ENCODE data around the gene TNXB. TPM values are rescaled to one million over a fixed set of nuclear protein-coding genes. Genes with fewer than 3 reads are reported as not detected.

Gene TNXB
- total and polyA plus RNA-seq, 2 experiments from 2014 or later, result 2.0 to 6.0 TPM

DNA sequence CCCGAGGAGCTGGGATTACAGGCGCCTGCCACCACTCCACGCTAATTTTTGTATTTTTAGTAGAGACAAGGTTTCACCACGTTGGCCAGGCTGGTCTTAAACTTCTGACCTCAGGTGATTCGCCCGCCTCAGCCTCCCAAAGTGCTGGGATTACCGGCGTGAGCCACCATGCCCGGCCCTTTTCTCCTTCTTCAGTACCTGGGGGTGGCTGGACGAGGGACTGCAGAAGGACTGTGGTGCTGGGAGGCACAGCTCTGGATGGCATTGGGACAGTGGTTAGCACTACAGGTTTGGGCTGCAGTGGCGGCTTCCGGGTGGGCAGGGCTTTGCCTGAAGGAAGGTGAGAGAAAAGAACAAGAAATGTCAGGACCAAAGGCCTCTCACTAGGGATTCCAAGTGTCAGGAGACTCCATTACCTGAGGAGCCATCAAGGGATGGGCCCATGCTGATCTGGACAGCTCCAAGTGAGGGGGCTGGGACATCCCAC, 11.5 kb upstream of the TNXB start:
- Histone ChIP-seq H3F3A (replicated peaks; ENCODE audit: low read depth) (peaks cover 4% of the 10 kb centered on the region; the same call in 1 of the 2 replicates), H3K9me2 (ENCODE audit: insufficient read depth) (no peaks in the 10 kb centered on the region), H3K27me3 (ENCODE audit: insufficient read depth) (no peaks in the 10 kb centered on the region), H3K4me1 (ENCODE audit: insufficient read depth) (no peaks in the 10 kb centered on the region), H3K4me2 (no peak overlapping the region), H3K4me3 (no peak overlapping the region), H4K20me1 (replicated peaks; ENCODE audit: insufficient read depth) (no peaks in the 10 kb centered on the region), H2AFZ (no peak overlapping the region), H3K27ac (ENCODE audit: low read depth) (no peak overlapping the region), H3K79me2 (replicated peaks; ENCODE audit: insufficient read depth) (no peaks in the 10 kb centered on the region), H3K36me3 (ENCODE audit: insufficient read depth) (peaks cover 15% of the 10 kb centered on the region)
- ATAC-seq (no peak), DNase-seq (ENCODE audit: low spot score) (no peak)
- TF ChIP-seq CREB1 (CRISPR knock-in tag; IDR thresholded peaks at IDR 0.05; ENCODE audit: low read depth) (no peak), EZH2phosphoT487 (IDR thresholded peaks at IDR 0.05; ENCODE audit: unreplicated experiment) (no peak), EZH2 (IDR thresholded peaks at IDR 0.05; ENCODE audit: low read depth, unreplicated experiment) (no peak), JUNB (IDR thresholded peaks at IDR 0.05; ENCODE audit: unreplicated experiment) (no peak)
- peaks cover 7% of the 10 kb centered on the region for H3K27me3 Mint-ChIP-seq (ENCODE audit: insufficient read depth, low read depth, poor library complexity)
- H3K9me3 Mint-ChIP-seq, result no peaks in the 10 kb centered on the region
- H3K27ac Mint-ChIP-seq, result peak overlapping the region; percentile 59; the same call in 1 of the 2 replicates
- H3K4me3 Mint-ChIP-seq, result no peak overlapping the region
- peaks cover 60% of the 10 kb centered on the region for H3K36me3 Mint-ChIP-seq (ENCODE audit: low read depth)
- H3K4me1 Mint-ChIP-seq, result no peaks in the 10 kb centered on the region

DNA sequence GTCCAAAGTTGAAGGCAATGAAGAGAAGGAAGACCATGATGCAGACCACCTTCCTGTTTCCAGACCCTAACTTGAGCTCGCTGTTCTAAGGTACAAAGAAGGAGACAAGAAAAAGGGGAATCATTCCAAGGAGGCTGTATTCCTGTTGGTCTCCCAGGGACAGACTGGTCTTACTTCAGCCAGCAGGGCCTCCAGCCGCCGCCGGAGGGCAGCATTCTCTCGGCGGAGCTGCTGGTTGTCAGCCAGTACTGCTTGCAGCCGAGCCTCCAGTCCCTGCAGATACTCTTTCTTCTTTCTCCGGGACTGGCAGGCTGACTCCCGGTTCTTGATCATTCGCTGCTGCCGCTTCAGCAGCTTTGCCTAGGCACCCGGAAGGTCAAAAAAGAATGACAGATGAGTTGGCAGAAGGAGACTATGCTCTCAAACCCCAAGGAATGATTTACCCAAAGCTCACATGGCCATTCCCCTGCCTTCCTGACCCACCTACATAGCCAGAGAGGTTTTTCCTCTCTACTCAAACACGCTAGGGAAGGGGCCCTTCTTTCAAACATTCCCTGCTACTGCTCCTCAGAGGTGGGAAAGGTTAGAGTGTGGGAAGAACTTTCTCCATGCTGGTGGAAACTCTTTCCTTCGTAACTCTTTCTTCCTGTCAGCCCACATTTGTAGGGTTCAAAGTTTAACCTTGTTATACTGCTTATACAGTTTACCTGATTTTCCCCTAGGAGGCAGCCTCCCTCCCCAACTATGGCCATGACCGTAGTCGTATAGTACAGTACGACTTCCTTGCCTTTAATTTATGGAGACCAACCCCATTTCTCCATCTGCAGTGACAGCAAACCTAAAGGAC, 9.9 kb upstream of the TNXB start:
- Histone ChIP-seq H3K27me3 (ENCODE audit: insufficient read depth) (no peaks in the 10 kb centered on the region), H3K79me2 (replicated peaks; ENCODE audit: insufficient read depth) (no peaks in the 10 kb centered on the region), H3F3A (replicated peaks; ENCODE audit: low read depth) (peaks cover 4% of the 10 kb centered on the region; the same call in 1 of the 2 replicates), H2AFZ (no peak overlapping the region), H3K4me2 (no peak overlapping the region), H4K20me1 (replicated peaks; ENCODE audit: insufficient read depth) (no peaks in the 10 kb centered on the region), H3K9me2 (ENCODE audit: insufficient read depth) (no peaks in the 10 kb centered on the region), H3K36me3 (ENCODE audit: insufficient read depth) (peaks cover 15% of the 10 kb centered on the region), H3K4me1 (ENCODE audit: insufficient read depth) (no peaks in the 10 kb centered on the region), H3K4me3 (no peak overlapping the region), H3K27ac (ENCODE audit: low read depth) (no peak overlapping the region; the same call in 1 of the 2 replicates)
- TF ChIP-seq JUNB (IDR thresholded peaks at IDR 0.05; ENCODE audit: unreplicated experiment), result no peak
- TF ChIP-seq, protein P1, sequence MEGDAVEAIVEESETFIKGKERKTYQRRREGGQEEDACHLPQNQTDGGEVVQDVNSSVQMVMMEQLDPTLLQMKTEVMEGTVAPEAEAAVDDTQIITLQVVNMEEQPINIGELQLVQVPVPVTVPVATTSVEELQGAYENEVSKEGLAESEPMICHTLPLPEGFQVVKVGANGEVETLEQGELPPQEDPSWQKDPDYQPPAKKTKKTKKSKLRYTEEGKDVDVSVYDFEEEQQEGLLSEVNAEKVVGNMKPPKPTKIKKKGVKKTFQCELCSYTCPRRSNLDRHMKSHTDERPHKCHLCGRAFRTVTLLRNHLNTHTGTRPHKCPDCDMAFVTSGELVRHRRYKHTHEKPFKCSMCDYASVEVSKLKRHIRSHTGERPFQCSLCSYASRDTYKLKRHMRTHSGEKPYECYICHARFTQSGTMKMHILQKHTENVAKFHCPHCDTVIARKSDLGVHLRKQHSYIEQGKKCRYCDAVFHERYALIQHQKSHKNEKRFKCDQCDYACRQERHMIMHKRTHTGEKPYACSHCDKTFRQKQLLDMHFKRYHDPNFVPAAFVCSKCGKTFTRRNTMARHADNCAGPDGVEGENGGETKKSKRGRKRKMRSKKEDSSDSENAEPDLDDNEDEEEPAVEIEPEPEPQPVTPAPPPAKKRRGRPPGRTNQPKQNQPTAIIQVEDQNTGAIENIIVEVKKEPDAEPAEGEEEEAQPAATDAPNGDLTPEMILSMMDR (conservative IDR thresholded peaks at IDR 0.05; ENCODE audit: low read depth in 2 of 2), result peak; percentile 85 to 90
- no peak for TF ChIP-seq NANOG (IDR thresholded peaks at IDR 0.05; ENCODE audit: borderline replicate concordance)
- TF ChIP-seq ZNF114 (CRISPR knock-in tag; IDR thresholded peaks at IDR 0.05), result no peak
- TF ChIP-seq EZH2 (IDR thresholded peaks at IDR 0.05; ENCODE audit: low read depth, unreplicated experiment), result no peak
- ATAC-seq (peak; percentile 94), DNase-seq (ENCODE audit: low spot score) (peak; percentile 89)
- Mint-ChIP-seq H3K36me3 (ENCODE audit: low read depth) (peaks cover 56% of the 10 kb centered on the region), H3K27ac (no peak overlapping the region), H3K4me1 (no peaks in the 10 kb centered on the region), H3K9me3 (no peaks in the 10 kb centered on the region), H3K4me3 (no peak overlapping the region; the same call in 2 of the 3 replicates), H3K27me3 (ENCODE audit: insufficient read depth, low read depth, poor library complexity) (peaks cover 2% of the 10 kb centered on the region)
